Prostate gland (tissue), 2 donors: ENCODE data around the gene SYT17. TPM values are rescaled to one million over a fixed set of nuclear protein-coding genes. Genes with fewer than 3 reads are reported as not detected.
A peak's percentile ranks its signal among the peaks of the same experiment; 100 is the strongest.

Experiments used
- DNase-seq: peaks from one replicate; pipeline ENCODE4 v3.0.0-alpha.2; 2019; ENCODE audit warnings: low spot score
- H3K27ac ChIP-seq, 2 donors: fragments of 200-600 bp; sonication (generic); 2 replicates each; pipeline ENCODE4 v1.5.1; 2017 to 2019
- H3K27me3 ChIP-seq: fragments of 200-600 bp; sonication (generic); replicated peaks from 2 replicates; pipeline ENCODE4 v1.5.1; 2019; ENCODE audit not compliant: insufficient read depth
- H3K36me3 ChIP-seq, 2 donors: fragments of 200-600 bp; sonication (generic); 1 replicate in 1 of 2; 2 replicates in 1 of 2; pipeline versions ENCODE4 v1.5.1 to v1.8.1; 2017 to 2019
- H3K4me1 ChIP-seq: fragments of 200-600 bp; sonication (generic); replicated peaks from 2 replicates; pipeline ENCODE4 v1.5.1; 2019
- H3K4me3 ChIP-seq, 2 donors: fragments of 200-600 bp; sonication (generic); 2 replicates each; pipeline ENCODE4 v1.5.1; 2017 to 2019
- H3K9me3 ChIP-seq: fragments of 200-600 bp; sonication (generic); 2 replicates; pipeline ENCODE4 v1.5.1; 2017
- POLR2A ChIP-seq: fragments of 450-650 bp; IDR thresholded peaks from one replicate; pipeline ENCODE4 v1.6.1; 2016; ENCODE audit warnings: antibody characterized with exemption, mild to moderate bottlenecking
- POLR2AphosphoS5 ChIP-seq: sonication (generic); formaldehyde crosslinking; IDR thresholded peaks from one replicate; pipeline ENCODE4 v1.6.1; 2017; ENCODE audit warnings: antibody characterized with exemption
- WGBS: methylation state at CpG from one replicate; pipeline ENCODE4 v1.1.5; 2018; 5-methylcytosine and 5-hydroxymethylcytosine counted together
- intact Hi-C: fragments of 100-400 bp; cut with DNase I; formaldehyde crosslinking; loops from one replicate; pipeline ENCODE4 v1.14.2; 2022
- total RNA-seq, 2 donors: library from RNA; depleted of rRNA; stranded (reverse); fragments of >200 nt; gene quantifications; one replicate each; pipeline ENCODE4 v1.1.0, GENCODE V29; 2016
- TF ChIP-seq, protein P1 (sequence below), 4 experiments: fragments of 200-600 bp in 2 of 4; fragments of 450-650 bp in 2 of 4; sonication (generic) in 2 of 4; IDR thresholded peaks; 1 replicate in 3 of 4; 2 replicates in 1 of 4; pipeline ENCODE4 v1.5.1; 2016 to 2019; ENCODE audit warnings: antibody characterized with exemption in 4 of 4, mild to moderate bottlenecking in 2 of 4, moderate library complexity in 2 of 4

Gene SYT17
- total RNA-seq, 2 donors from 2014 or later, result 24.3 to 32.4 TPM

DNA sequence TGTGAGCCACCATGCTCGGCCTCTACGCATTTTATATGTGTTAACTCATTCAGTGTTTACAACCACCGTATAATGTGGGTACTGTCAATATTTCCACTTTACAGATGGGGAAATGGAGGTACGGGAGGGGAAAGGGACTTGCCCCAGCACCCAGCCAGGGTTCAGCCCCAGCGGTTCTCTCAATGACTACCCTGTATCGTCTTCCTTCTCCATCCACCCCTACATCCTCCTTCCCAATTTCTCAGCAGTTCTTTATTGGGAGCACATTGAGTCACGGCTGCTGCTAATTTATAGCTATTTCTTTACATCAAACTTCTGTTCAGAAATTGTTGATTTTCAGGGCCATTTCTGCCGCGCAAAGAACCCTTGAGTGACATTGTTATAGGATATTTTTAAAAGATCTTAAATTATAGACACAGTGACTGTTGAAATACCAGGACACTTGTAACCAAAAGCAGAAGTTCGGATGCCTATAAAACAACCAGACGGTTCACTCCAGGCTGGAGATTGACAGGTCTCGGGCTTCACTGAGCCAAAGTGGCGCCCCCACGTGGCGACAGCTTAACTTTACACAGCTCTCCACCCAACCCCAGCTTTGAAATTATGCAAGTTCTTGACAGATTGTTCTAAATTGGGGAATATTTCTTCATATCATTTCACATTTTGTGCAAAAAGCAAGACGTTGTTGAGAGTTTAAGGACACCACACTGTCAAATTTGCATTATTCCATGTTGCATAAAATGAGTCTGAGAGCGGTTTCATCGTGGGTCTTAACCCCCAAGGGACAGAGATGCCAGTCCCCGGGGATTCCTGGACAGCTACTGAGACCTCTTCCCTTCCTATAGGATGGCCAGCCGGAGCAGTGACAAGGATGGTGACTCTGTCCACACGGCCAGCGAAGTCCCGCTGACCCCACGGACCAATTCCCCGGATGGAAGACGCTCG lies 11.8 kb downstream of the SYT17 start:
- peak; percentile 69 for DNase-seq
- no peaks in the 10 kb centered on the region for H3K4me1 ChIP-seq
- intact Hi-C loops, result no loop called here
- TF ChIP-seq POLR2A, result no peak
- TF ChIP-seq, protein P1, sequence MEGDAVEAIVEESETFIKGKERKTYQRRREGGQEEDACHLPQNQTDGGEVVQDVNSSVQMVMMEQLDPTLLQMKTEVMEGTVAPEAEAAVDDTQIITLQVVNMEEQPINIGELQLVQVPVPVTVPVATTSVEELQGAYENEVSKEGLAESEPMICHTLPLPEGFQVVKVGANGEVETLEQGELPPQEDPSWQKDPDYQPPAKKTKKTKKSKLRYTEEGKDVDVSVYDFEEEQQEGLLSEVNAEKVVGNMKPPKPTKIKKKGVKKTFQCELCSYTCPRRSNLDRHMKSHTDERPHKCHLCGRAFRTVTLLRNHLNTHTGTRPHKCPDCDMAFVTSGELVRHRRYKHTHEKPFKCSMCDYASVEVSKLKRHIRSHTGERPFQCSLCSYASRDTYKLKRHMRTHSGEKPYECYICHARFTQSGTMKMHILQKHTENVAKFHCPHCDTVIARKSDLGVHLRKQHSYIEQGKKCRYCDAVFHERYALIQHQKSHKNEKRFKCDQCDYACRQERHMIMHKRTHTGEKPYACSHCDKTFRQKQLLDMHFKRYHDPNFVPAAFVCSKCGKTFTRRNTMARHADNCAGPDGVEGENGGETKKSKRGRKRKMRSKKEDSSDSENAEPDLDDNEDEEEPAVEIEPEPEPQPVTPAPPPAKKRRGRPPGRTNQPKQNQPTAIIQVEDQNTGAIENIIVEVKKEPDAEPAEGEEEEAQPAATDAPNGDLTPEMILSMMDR (IDR thresholded peaks at IDR 0.05), result peak; percentile 32 to 78 (median 70)
- TF ChIP-seq POLR2AphosphoS5, result peak; percentile 73
- no peak overlapping the region for H3K27ac ChIP-seq
- H3K9me3 ChIP-seq, result no peaks in the 10 kb centered on the region
- H3K27me3 ChIP-seq, result no peaks in the 10 kb centered on the region
- 66% methylated on average over 27 of the region's 27 CpGs for WGBS
- no peak overlapping the region for H3K4me3 ChIP-seq
- H3K36me3 ChIP-seq, result peaks cover 0 to 3% of the 10 kb centered on the region in 2 donors

DNA sequence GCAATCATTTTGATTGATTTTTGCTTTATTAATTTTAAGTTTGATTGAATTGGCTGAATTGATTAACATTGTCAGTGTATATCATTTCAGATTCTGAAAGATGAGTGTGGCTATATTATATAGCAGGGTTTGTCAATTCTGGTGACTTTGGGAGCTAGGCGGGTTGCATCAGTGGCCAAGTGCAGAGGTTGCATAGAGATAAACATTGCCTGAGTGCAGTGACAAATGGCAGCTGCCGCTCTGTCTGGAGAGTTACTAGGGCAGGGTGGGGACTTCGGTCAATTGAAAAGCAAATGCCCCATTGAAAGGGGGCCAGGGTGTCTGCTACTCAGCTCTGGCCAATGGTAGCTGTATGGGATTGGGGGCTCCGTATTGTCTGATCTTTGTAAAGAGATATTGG lies 12.7 kb downstream of the SYT17 start:
- 98% methylated on average over 4 of the region's 4 CpGs for WGBS
- Histone ChIP-seq H3K4me1 (no peaks in the 10 kb centered on the region), H3K36me3 (peaks cover 0 to 3% of the 10 kb centered on the region in 2 donors), H3K9me3 (no peaks in the 10 kb centered on the region), H3K4me3 (no peak overlapping the region), H3K27ac (no peak overlapping the region), H3K27me3 (no peaks in the 10 kb centered on the region)
- TF ChIP-seq, protein P1 (IDR thresholded peaks at IDR 0.05), result no peak
- DNase-seq, result no peak
- intact Hi-C loops, result no loop called here

DNA sequence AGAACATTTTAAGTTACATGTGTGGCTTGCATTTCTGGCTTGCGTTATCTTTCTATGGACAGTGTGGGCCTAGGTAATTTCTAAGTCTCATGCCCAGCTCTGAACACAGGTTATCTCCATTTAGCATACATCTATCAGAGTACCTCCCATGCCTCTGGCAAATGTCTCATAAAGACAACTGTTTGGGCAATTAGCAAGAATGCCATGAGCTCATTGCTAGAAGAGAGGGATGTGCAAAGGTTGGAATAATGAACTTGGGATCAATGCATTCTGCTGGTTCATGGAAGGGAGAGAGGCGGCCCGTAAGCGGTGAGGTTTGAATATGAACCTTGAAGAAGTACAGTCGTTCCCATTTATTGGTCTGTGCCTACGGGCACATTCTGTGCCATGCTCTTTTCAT lies 14.4 kb downstream of the SYT17 start:
- Histone ChIP-seq H3K36me3 (peaks cover 0 to 3% of the 10 kb centered on the region in 2 donors), H3K9me3 (no peaks in the 10 kb centered on the region), H3K27me3 (no peaks in the 10 kb centered on the region), H3K27ac (no peak overlapping the region), H3K4me1 (no peaks in the 10 kb centered on the region), H3K4me3 (no peak overlapping the region)
- TF ChIP-seq POLR2AphosphoS5, result no peak
- TF ChIP-seq POLR2A, result no peak
- TF ChIP-seq, protein P1 (IDR thresholded peaks at IDR 0.05), result no peak
- no peak for DNase-seq
- intact Hi-C loops, result no loop called here
- WGBS, result 93% methylated on average over 6 of the region's 6 CpGs

DNA sequence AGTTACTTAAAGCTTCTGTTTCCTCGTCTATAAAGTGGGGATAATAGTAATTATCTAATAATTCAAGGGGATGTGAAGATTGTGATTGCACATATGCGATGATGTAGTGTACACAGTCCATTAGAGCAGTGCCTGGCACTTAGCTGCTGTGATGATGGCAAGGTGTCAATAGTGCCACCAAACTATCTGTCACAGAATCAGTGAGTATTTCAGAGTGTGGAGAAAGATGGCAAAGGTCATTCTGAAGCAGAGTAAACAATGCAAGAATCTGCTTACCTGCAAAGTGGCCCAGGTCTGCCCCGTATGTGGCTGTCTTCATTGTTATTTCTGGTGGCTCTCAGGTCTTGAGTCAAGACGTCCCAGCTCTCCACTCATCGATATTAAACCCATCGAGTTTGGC lies 15.1 kb downstream of the SYT17 start:
- Histone ChIP-seq H3K27ac (no peak overlapping the region), H3K9me3 (no peaks in the 10 kb centered on the region), H3K27me3 (no peaks in the 10 kb centered on the region), H3K4me3 (no peak overlapping the region), H3K4me1 (no peaks in the 10 kb centered on the region), H3K36me3 (peaks cover 0 to 3% of the 10 kb centered on the region in 2 donors)
- intact Hi-C loops, result no loop called here
- TF ChIP-seq POLR2AphosphoS5 (no peak), POLR2A (no peak)
- TF ChIP-seq, protein P1 (IDR thresholded peaks at IDR 0.05), result no peak
- WGBS, result 83% methylated on average over 6 of the region's 6 CpGs
- no peak for DNase-seq
